Mesendoderm (in vitro differentiated cells): ENCODE results near the gene SLC43A2.

Experiments used
- DNase-seq: peaks from one replicate; pipeline ENCODE4 v3.0.0; 2013
- H2AK5ac ChIP-seq: 2 replicates; pipeline ENCODE4 v1.6.1; 2013; ENCODE audit warnings: low read length, inconsistent platforms
- H2BK120ac ChIP-seq: 2 replicates; pipeline ENCODE4 v1.6.1; 2013; ENCODE audit warnings: low read depth, mild to moderate bottlenecking, low read length, moderate library complexity, mixed read lengths
- H2BK15ac ChIP-seq: replicated peaks from 2 replicates; pipeline ENCODE4 v1.6.1; 2013; ENCODE audit warnings: low read depth, mild to moderate bottlenecking, moderate library complexity
- H2BK5ac ChIP-seq: 2 replicates; pipeline ENCODE4 v1.6.1; 2013; ENCODE audit warnings: low read length, inconsistent platforms
- H3K18ac ChIP-seq: 2 replicates; pipeline ENCODE4 v1.6.1; 2013; ENCODE audit warnings: mild to moderate bottlenecking, low read length, mixed read lengths
- H3K23ac ChIP-seq: one replicate; pipeline ENCODE4 v1.6.1; 2013; ENCODE audit warnings: low read length
- H3K27ac ChIP-seq: 2 replicates; pipeline ENCODE4 v1.5.1; 2013; ENCODE audit warnings: low read depth, mild to moderate bottlenecking, inconsistent platforms, low read length, moderate library complexity
- H3K27me3 ChIP-seq: 2 replicates; pipeline ENCODE4 v1.6.1; 2013; ENCODE audit warnings: low read length, control low read depth, mild to moderate bottlenecking, inconsistent platforms; ENCODE audit not compliant: insufficient read depth, poor library complexity
- H3K36me3 ChIP-seq: 2 replicates; pipeline ENCODE4 v1.6.1; 2013; ENCODE audit warnings: low read length, inconsistent platforms; ENCODE audit not compliant: control insufficient read depth, insufficient read depth
- H3K4ac ChIP-seq: one replicate; pipeline ENCODE4 v1.6.1; 2013; ENCODE audit warnings: low read depth, mild to moderate bottlenecking, low read length, moderate library complexity
- H3K4me1 ChIP-seq: 2 replicates; pipeline ENCODE4 v1.6.1; 2013; ENCODE audit warnings: low read depth, low read length, inconsistent platforms; ENCODE audit not compliant: control insufficient read depth
- H3K4me2 ChIP-seq: 2 replicates; pipeline ENCODE4 v1.6.1; 2013; ENCODE audit warnings: low read length
- H3K4me3 ChIP-seq: 2 replicates; pipeline ENCODE4 v1.5.1; 2013; ENCODE audit warnings: mild to moderate bottlenecking, low read length
- H3K56ac ChIP-seq: one replicate; pipeline ENCODE4 v1.6.1; 2013; ENCODE audit warnings: low read length
- H3K79me1 ChIP-seq: 2 replicates; pipeline ENCODE4 v1.6.1; 2013; ENCODE audit warnings: low read length, inconsistent platforms
- H3K79me2 ChIP-seq: 2 replicates; pipeline ENCODE4 v1.6.1; 2013; ENCODE audit warnings: mild to moderate bottlenecking, low read length; ENCODE audit not compliant: control insufficient read depth, insufficient read depth
- H3K9ac ChIP-seq: 2 replicates; pipeline ENCODE4 v1.6.1; 2013; ENCODE audit warnings: low read length, inconsistent platforms
- H4K5ac ChIP-seq: one replicate; pipeline ENCODE4 v1.6.1; 2013; ENCODE audit warnings: low read length
- H4K8ac ChIP-seq: one replicate; pipeline ENCODE4 v1.6.1; 2013; ENCODE audit warnings: low read depth, mild to moderate bottlenecking, control low read depth, low read length, moderate library complexity
- WGBS: extraction: QIAGEN DNeasy Blood & Tissue Kit; methylation state at CpG from one replicate; pipeline ENCODE4 v1.1.7; 2013; ENCODE audit warnings: low lambda C conversion rate, missing lambda C conversion rate; ENCODE audit not compliant: insufficient coverage; ENCODE audit errors: extremely low coverage; 5-methylcytosine and 5-hydroxymethylcytosine counted together

SLC43A2 gene

GRCh38 chr17:1612400-1612799, 16.2 kb downstream of the SLC43A2 start:
- no peaks in the 10 kb centered on the region for H3K27me3 ChIP-seq
- H3K23ac ChIP-seq = no peak overlapping the region
- H3K56ac ChIP-seq = no peak overlapping the region
- no peak overlapping the region for H3K4me3 ChIP-seq
- WGBS = no CpG with 5 or more reads among the region's 16 CpGs
- H3K79me1 ChIP-seq = no peaks in the 10 kb centered on the region
- H3K18ac ChIP-seq = no peak overlapping the region
- H2BK5ac ChIP-seq = no peak overlapping the region
- DNase-seq = no peak
- H3K4me2 ChIP-seq = no peak overlapping the region
- no peaks in the 10 kb centered on the region for H3K4me1 ChIP-seq
- H2BK15ac ChIP-seq = no peak overlapping the region
- H4K5ac ChIP-seq = no peak overlapping the region
- no peak overlapping the region for H3K9ac ChIP-seq
- no peak overlapping the region for H2AK5ac ChIP-seq
- no peaks in the 10 kb centered on the region for H3K79me2 ChIP-seq
- H3K4ac ChIP-seq = no peak overlapping the region
- no peak overlapping the region for H2BK120ac ChIP-seq
- no peak overlapping the region for H4K8ac ChIP-seq
- no peaks in the 10 kb centered on the region for H3K36me3 ChIP-seq
- no peak overlapping the region for H3K27ac ChIP-seq

- Histone ChIP-seq H4K8ac (no peak overlapping the region), H3K4me2 (no peak overlapping the region), H3K36me3 (no peaks in the 10 kb centered on the region), H3K27ac (no peak overlapping the region), H3K56ac (no peak overlapping the region), H2BK5ac (no peak overlapping the region), H3K27me3 (no peaks in the 10 kb centered on the region), H3K9ac (no peak overlapping the region), H2BK120ac (no peak overlapping the region), H3K23ac (no peak overlapping the region), H2BK15ac (no peak overlapping the region), H3K4me1 (no peaks in the 10 kb centered on the region), H3K18ac (no peak overlapping the region), H3K4ac (no peak overlapping the region), H4K5ac (no peak overlapping the region), H2AK5ac (no peak overlapping the region), H3K79me1 (no peaks in the 10 kb centered on the region), H3K79me2 (no peaks in the 10 kb centered on the region), H3K4me3 (no peak overlapping the region)
- WGBS = no CpG with 5 or more reads among the region's 10 CpGs
- DNase-seq = no peak
Measured at GRCh38 chr17:1611715-1612114, 16.9 kb downstream of the SLC43A2 start.

- Histone ChIP-seq H3K23ac (no peak overlapping the region), H3K79me1 (no peaks in the 10 kb centered on the region), H2AK5ac (no peak overlapping the region), H3K4me3 (no peak overlapping the region), H4K5ac (no peak overlapping the region), H2BK15ac (no peak overlapping the region), H2BK5ac (no peak overlapping the region), H3K27me3 (no peaks in the 10 kb centered on the region), H4K8ac (no peak overlapping the region), H3K27ac (no peak overlapping the region), H3K56ac (no peak overlapping the region), H3K9ac (no peak overlapping the region), H3K4ac (no peak overlapping the region), H3K36me3 (no peaks in the 10 kb centered on the region), H3K4me1 (peaks cover 3% of the 10 kb centered on the region), H3K18ac (no peak overlapping the region), H3K4me2 (no peak overlapping the region), H2BK120ac (no peak overlapping the region), H3K79me2 (no peaks in the 10 kb centered on the region)
- no peak for DNase-seq
- WGBS = no CpG with 5 or more reads among the region's 7 CpGs
Measured at GRCh38 chr17:1608676-1609075, 20.0 kb downstream of the SLC43A2 start.

- H3K18ac ChIP-seq = no peak overlapping the region
- WGBS = no CpG with 5 or more reads among the region's 5 CpGs
Measured at GRCh38 chr17:1607971-1608320, 20.7 kb downstream of the SLC43A2 start.

GRCh38 chr17:1606352-1606985, 22.2 kb downstream of the SLC43A2 start:
- H3K27ac ChIP-seq = no peak overlapping the region
- no peak overlapping the region for H3K23ac ChIP-seq
- no peak overlapping the region for H3K4ac ChIP-seq
- no peak overlapping the region for H2AK5ac ChIP-seq
- no peak overlapping the region for H2BK5ac ChIP-seq
- DNase-seq = no peak
- H3K4me2 ChIP-seq = no peak overlapping the region
- peaks cover 3% of the 10 kb centered on the region for H3K4me1 ChIP-seq
- H3K9ac ChIP-seq = no peak overlapping the region
- WGBS = no CpG with 5 or more reads among the region's 26 CpGs
- H2BK120ac ChIP-seq = no peak overlapping the region
- no peaks in the 10 kb centered on the region for H3K79me2 ChIP-seq
- no peak overlapping the region for H4K8ac ChIP-seq
- no peak overlapping the region for H3K4me3 ChIP-seq
- H2BK15ac ChIP-seq = no peak overlapping the region
- H3K18ac ChIP-seq = no peak overlapping the region
- H4K5ac ChIP-seq = no peak overlapping the region
- no peaks in the 10 kb centered on the region for H3K27me3 ChIP-seq
- H3K79me1 ChIP-seq = no peaks in the 10 kb centered on the region
- no peaks in the 10 kb centered on the region for H3K36me3 ChIP-seq
- peak overlapping the region; percentile 56 for H3K56ac ChIP-seq

More at GRCh38 chr17:1607971-1608320, 20.7 kb downstream of the SLC43A2 start:
- H3K56ac ChIP-seq = no peak overlapping the region
- H4K8ac ChIP-seq = no peak overlapping the region
- H2BK5ac ChIP-seq = no peak overlapping the region
- H3K4me1 ChIP-seq = peaks cover 3% of the 10 kb centered on the region
- H3K4me2 ChIP-seq = no peak overlapping the region
- H3K27me3 ChIP-seq = no peaks in the 10 kb centered on the region
- no peak overlapping the region for H2BK15ac ChIP-seq
- no peak overlapping the region for H3K23ac ChIP-seq
- H3K4ac ChIP-seq = no peak overlapping the region
- H2BK120ac ChIP-seq = no peak overlapping the region
- H3K9ac ChIP-seq = no peak overlapping the region
- H3K27ac ChIP-seq = no peak overlapping the region
- no peaks in the 10 kb centered on the region for H3K79me2 ChIP-seq
- H3K79me1 ChIP-seq = no peaks in the 10 kb centered on the region
- H3K36me3 ChIP-seq = no peaks in the 10 kb centered on the region
- H2AK5ac ChIP-seq = no peak overlapping the region
- no peak overlapping the region for H4K5ac ChIP-seq
- no peak for DNase-seq
- no peak overlapping the region for H3K4me3 ChIP-seq

GRCh38 chr17:1605681-1606351, 22.8 kb downstream of the SLC43A2 start:
- Histone ChIP-seq H2AK5ac (no peak overlapping the region), H3K9ac (no peak overlapping the region), H3K4me2 (no peak overlapping the region), H4K5ac (no peak overlapping the region), H3K56ac (no peak overlapping the region), H3K79me2 (no peaks in the 10 kb centered on the region), H3K23ac (no peak overlapping the region), H2BK120ac (no peak overlapping the region), H4K8ac (no peak overlapping the region), H3K36me3 (no peaks in the 10 kb centered on the region), H3K18ac (no peak overlapping the region), H3K79me1 (no peaks in the 10 kb centered on the region), H3K4me3 (no peak overlapping the region), H2BK15ac (no peak overlapping the region), H3K27ac (no peak overlapping the region), H3K27me3 (no peaks in the 10 kb centered on the region), H2BK5ac (no peak overlapping the region), H3K4me1 (peaks cover 3% of the 10 kb centered on the region), H3K4ac (no peak overlapping the region)
- DNase-seq = no peak
- no CpG with 5 or more reads among the region's 19 CpGs for WGBS
